GM12878 (cell line): ENCODE measurements around the gene CTNNA3. TPM values are rescaled to one million over a fixed set of nuclear protein-coding genes. Genes with fewer than 3 reads are reported as not detected.

Experiments used
- ATAC-seq: fragments of 200-7000 bp; cut with Tn5 transposase; 3 replicates; pipeline ENCODE4 v1.9.1; 2020; ENCODE audit warnings: mild to moderate bottlenecking, moderate library complexity
- BruUV-seq: library from RNA; stranded (reverse); fragments of 400-500 nt; replicated peaks from 2 replicates; lab custom pipeline; 2021; lab: Mats Ljungman, UMichigan
- CTCF ChIA-PET: fragments of 300-600 bp; sonication (Branson Sonifier 250); formaldehyde crosslinking; extraction: SDS; loops from one replicate; lab custom pipeline; 2021; ENCODE audit warnings: inconsistent platforms; lab: Yijun Ruan, JAX
- POLR2A ChIA-PET: fragments of 350-600 bp; formaldehyde crosslinking; extraction: SDS; loops from one replicate; lab custom pipeline; 2021; ENCODE audit warnings: inconsistent platforms; lab: Charles Lee
- RAD21 ChIA-PET: fragments of 300-600 bp; sonication (Branson Sonifier 250); formaldehyde crosslinking; loops from one replicate; lab custom pipeline; 2023; ENCODE audit warnings: antibody characterized with exemption; ENCODE audit not compliant: unreplicated experiment; lab: Charles Lee
- SMC1A ChIA-PET: fragments of 300-600 bp; sonication (Branson Sonifier 250); formaldehyde crosslinking; loops from one replicate; lab custom pipeline; 2023; ENCODE audit not compliant: unreplicated experiment, uncharacterized antibody; lab: Charles Lee
- DNase-seq: peaks from one replicate; pipeline ENCODE4 v3.0.0-alpha.2; 2011; ENCODE audit warnings: low read depth, low spot score
- FAIRE-seq: peaks from 3 replicates; lab custom pipeline; 2011; peaks lifted over from hg19 to GRCh38; lab: Jason Lieb, UNC
- H2AFZ ChIP-seq: 2 replicates; pipeline ENCODE4 v1.6.0; 2011; ENCODE audit warnings: low read depth, low read length, control low read depth; ENCODE audit not compliant: control insufficient read depth
- H3K27ac ChIP-seq: 2 replicates; pipeline ENCODE4 v1.5.1; 2011; ENCODE audit warnings: control low read depth; ENCODE audit not compliant: control insufficient read depth, insufficient read depth
- H3K27me3 ChIP-seq, 2 experiments: replicated peaks in 1 of 2; 2 replicates each; pipeline versions ENCODE4 v1.6.0 to v1.6.1; 2011; ENCODE audit warnings: low read length in 1 of 2; ENCODE audit not compliant: control insufficient read depth in 2 of 2, insufficient read depth in 2 of 2
- H3K36me3 ChIP-seq, 2 experiments: 2 replicates each; pipeline ENCODE4 v1.5.1; 2011; ENCODE audit warnings: low read length in 1 of 2; ENCODE audit not compliant: control insufficient read depth in 2 of 2, insufficient read depth in 2 of 2
- H3K4me1 ChIP-seq: 2 replicates; pipeline ENCODE4 v1.6.1; 2011; ENCODE audit warnings: mild to moderate bottlenecking, low read length, moderate library complexity, mixed read lengths; ENCODE audit not compliant: control insufficient read depth, insufficient read depth
- H3K4me2 ChIP-seq: 2 replicates; pipeline ENCODE4 v1.6.0; 2011; ENCODE audit warnings: control low read depth; ENCODE audit not compliant: control insufficient read depth, insufficient read depth
- H3K4me3 ChIP-seq: fragments of 200-600 bp; sonication (generic); 2 replicates; pipeline ENCODE4 v1.5.1; 2016
- H3K79me2 ChIP-seq: 2 replicates; pipeline ENCODE4 v1.6.0; 2011; ENCODE audit warnings: low read length; ENCODE audit not compliant: control insufficient read depth, insufficient read depth
- H3K9ac ChIP-seq: 2 replicates; pipeline ENCODE4 v1.8.0; 2011; ENCODE audit warnings: low read length, control low read depth, mixed read lengths; ENCODE audit not compliant: control insufficient read depth, insufficient read depth
- H3K9me3 ChIP-seq: replicated peaks from 3 replicates; pipeline ENCODE4 v1.5.1; 2011; ENCODE audit warnings: mild to moderate bottlenecking, low read length; ENCODE audit not compliant: control insufficient read depth, insufficient read depth
- H4K20me1 ChIP-seq: 2 replicates; pipeline ENCODE4 v1.6.0; 2011; ENCODE audit not compliant: control insufficient read depth, insufficient read depth
- ASH2L ChIP-seq: fragments of 300-600, 200-600 bp; sonication (generic); IDR thresholded peaks from 2 replicates; pipeline ENCODE4 v1.6.1; 2017; ENCODE audit warnings: low read depth, mild to moderate bottlenecking, borderline replicate concordance
- DPF2 ChIP-seq: fragments of 450-650 bp; IDR thresholded peaks from 2 replicates; pipeline ENCODE4 v1.6.1; 2017; ENCODE audit warnings: mild to moderate bottlenecking
- ESRRA ChIP-seq: IDR thresholded peaks from 2 replicates; pipeline ENCODE4 v1.6.1; 2012; ENCODE audit warnings: mild to moderate bottlenecking, low read length, improper control_type of control experiment
- HCFC1 ChIP-seq: fragments of 150-350 bp; IDR thresholded peaks from 2 replicates; pipeline ENCODE4 v1.6.1; 2014; ENCODE audit warnings: low read length
- MTA3 ChIP-seq: IDR thresholded peaks from 2 replicates; pipeline ENCODE4 v1.6.1; 2012; ENCODE audit warnings: low read length, inconsistent platforms, borderline replicate concordance
- MYC ChIP-seq: IDR thresholded peaks from 2 replicates; pipeline ENCODE4 v1.6.1; 2011; ENCODE audit warnings: mild to moderate bottlenecking, low read length, moderate library complexity, inconsistent platforms; ENCODE audit not compliant: insufficient read depth, insufficient replicate concordance, insufficient read length, severe bottlenecking
- NBN ChIP-seq: fragments of 450-650 bp; IDR thresholded peaks from 2 replicates; pipeline ENCODE4 v1.6.1; 2016
- NFXL1 ChIP-seq: fragments of 450-650 bp; IDR thresholded peaks from 2 replicates; pipeline ENCODE4 v1.6.1; 2017; ENCODE audit warnings: antibody characterized with exemption, mild to moderate bottlenecking, borderline replicate concordance
- NRF1 ChIP-seq: conservative IDR thresholded peaks from 2 replicates; pipeline ENCODE4 v1.6.1; 2011; ENCODE audit warnings: mild to moderate bottlenecking, low read depth, low read length, improper control_type of control experiment
- PAX5 ChIP-seq: IDR thresholded peaks from 2 replicates; pipeline ENCODE4 v1.6.1; 2011; ENCODE audit warnings: low read depth, low read length, borderline replicate concordance
- POLR2AphosphoS2 ChIP-seq: IDR thresholded peaks from 2 replicates; pipeline ENCODE4 v1.6.1; 2011; ENCODE audit warnings: low read depth, mild to moderate bottlenecking, low read length, improper control_type of control experiment, moderate library complexity
- RCOR1 ChIP-seq: conservative IDR thresholded peaks from 2 replicates; pipeline ENCODE4 v1.6.1; 2012; ENCODE audit warnings: low read depth, low read length, improper control_type of control experiment
- RFX5 ChIP-seq: IDR thresholded peaks from 2 replicates; pipeline ENCODE4 v1.6.1; 2011; ENCODE audit warnings: low read depth, low read length, improper control_type of control experiment
- RUNX3 ChIP-seq: IDR thresholded peaks from 2 replicates; pipeline ENCODE4 v1.6.1; 2012; ENCODE audit warnings: low read length, inconsistent platforms
- SMAD1 ChIP-seq: fragments of 450-650 bp; IDR thresholded peaks from 2 replicates; pipeline ENCODE4 v1.6.1; 2018; ENCODE audit warnings: mild to moderate bottlenecking, low read depth; ENCODE audit not compliant: partially characterized antibody
- TBL1XR1 ChIP-seq: IDR thresholded peaks from 2 replicates; pipeline ENCODE4 v1.6.1; 2012; ENCODE audit warnings: low read depth, low read length, improper control_type of control experiment
- TCF7 ChIP-seq: IDR thresholded peaks from 2 replicates; pipeline ENCODE4 v1.6.1; 2014; ENCODE audit warnings: antibody characterized with exemption, borderline replicate concordance
- WGBS: methylation state at CpG from one replicate; pipeline ENCODE4 v1.1.6; 2016; ENCODE audit warnings: low lambda C conversion rate; ENCODE audit not compliant: insufficient replicate concordance, insufficient coverage; ENCODE audit errors: missing lambda C conversion rate; 5-methylcytosine and 5-hydroxymethylcytosine counted together
- in situ Hi-C: fragments of 300-500 bp; cut with MboI; formaldehyde crosslinking; loops from 9 replicates; pipeline ENCODE4 v1.14.3; 2018; ENCODE audit warnings: mixed read lengths
- intact Hi-C: fragments of 100-400 bp; cut with micrococcal nuclease; formaldehyde crosslinking; loops from one replicate; pipeline ENCODE4 v1.14.2; 2022; ENCODE audit not compliant: unreplicated experiment
- polyA plus RNA-seq, 11 experiments: library from polyadenylated mRNA; depleted of rRNA in 4 of 11; unstranded in 6 of 11; stranded (reverse) in 5 of 11; fragments of >200 nt; fragmentation: Nextera tagmentation in 4 of 11; fragmentation: Illumina TruSeq in 1 of 11; extraction: Ambion mirVana in 4 of 11; extraction: Trizol in 1 of 11; gene quantifications; 1 replicate in 1 of 11; 2 replicates in 10 of 11; pipeline versions ENCODE4 v1.2.1 to v1.2.3, GENCODE V29; 2011 to 2016; ENCODE audit warnings: inconsistent platforms in 2 of 11, missing spikeins in 2 of 11, low read depth in 1 of 11
- total RNA-seq, 4 experiments: library from RNA; depleted of rRNA in 3 of 4; stranded (reverse); fragments of >200 nt in 3 of 4; fragmentation: Illumina TruSeq in 1 of 4; extraction: Trizol in 1 of 4; gene quantifications; 2 replicates each; pipeline versions ENCODE4 v1.2.1 to v1.2.3, GENCODE V29; 2013 to 2021
- TF ChIP-seq, protein P1 (sequence below): IDR thresholded peaks from 2 replicates; pipeline ENCODE4 v1.6.1; 2012; ENCODE audit warnings: low read length, inconsistent platforms
- TF ChIP-seq, protein P2 (sequence below): fragments of 450-650 bp; IDR thresholded peaks from 2 replicates; pipeline ENCODE4 v1.6.1; 2017; ENCODE audit warnings: antibody characterized with exemption, mild to moderate bottlenecking, moderate library complexity
- TF ChIP-seq, protein P3 (sequence below): fragments of 150-350 bp; IDR thresholded peaks from 2 replicates; pipeline ENCODE4 v1.6.1; 2016; ENCODE audit warnings: low read depth, low read length

Gene CTNNA3
- total and polyA plus RNA-seq, 10 of the 15 experiments (the other 5 are each of a cell fraction or from before 2014, with no cell fraction given): under 0.01 to 4.5 (median 0.22) TPM; not detected in 2

DNA sequence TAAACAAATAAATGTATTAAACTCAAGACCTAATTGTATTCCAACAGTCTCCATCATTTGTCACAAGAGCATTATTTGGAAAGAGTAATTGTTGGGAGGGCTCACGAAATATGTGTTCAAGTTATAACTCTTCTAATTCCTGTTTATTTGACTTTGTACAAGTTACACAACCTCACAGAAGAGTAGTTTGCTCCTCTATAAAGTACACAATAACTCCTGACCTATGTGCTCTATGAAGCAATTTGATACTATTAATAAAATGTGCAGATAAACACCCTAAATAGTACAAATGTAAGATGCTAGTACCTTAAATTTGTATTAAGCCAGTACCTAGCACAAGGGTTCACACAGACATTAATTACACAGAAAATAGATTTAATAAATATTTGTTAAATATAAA, 484.3 kb downstream of the CTNNA3 start:
- CTCF ChIA-PET: interaction anchor here (0.6 to 0.7 kb wide), 2 partner anchors 605 to 995 kb away, joined by 3 read pairs; no protein-coding TSS in a partner anchor
- Histone ChIP-seq H3K79me2 (no peaks in the 10 kb centered on the region), H3K27me3 (no peaks in the 10 kb centered on the region), H3K4me1 (no peaks in the 10 kb centered on the region), H2AFZ (no peak overlapping the region), H3K27ac (no peak overlapping the region), H3K36me3 (no peaks in the 10 kb centered on the region), H3K4me2 (no peak overlapping the region), H3K4me3 (no peak overlapping the region), H3K9ac (no peak overlapping the region), H3K9me3 (no peaks in the 10 kb centered on the region), H4K20me1 (no peaks in the 10 kb centered on the region)
- SMC1A ChIA-PET: interaction anchor here (1.4 kb wide), 1 partner anchor 9 kb away, joined by 4 read pairs; no protein-coding TSS in a partner anchor
- DNase-seq: no peak
- no peak for FAIRE-seq
- RAD21 ChIA-PET: interaction anchor here (0.7 kb wide), 1 partner anchor 70 kb away, joined by 3 read pairs; no protein-coding TSS in a partner anchor
- BruUV-seq: no TSS peak
- 0% methylated on average over 1 of the region's 1 CpG for WGBS
- in situ Hi-C loops (no loop called here), intact Hi-C loops (no loop called here)
- TF ChIP-seq NFXL1 (no peak), NBN (no peak), ESRRA (no peak), SMAD1 (no peak), MTA3 (no peak), RCOR1 (no peak), POLR2AphosphoS2 (no peak), PAX5 (no peak), MYC (no peak), NRF1 (no peak), TCF7 (no peak), HCFC1 (no peak), TBL1XR1 (no peak), DPF2 (no peak), RUNX3 (no peak), RFX5 (no peak), ASH2L (no peak)
- TF ChIP-seq, protein P1, sequence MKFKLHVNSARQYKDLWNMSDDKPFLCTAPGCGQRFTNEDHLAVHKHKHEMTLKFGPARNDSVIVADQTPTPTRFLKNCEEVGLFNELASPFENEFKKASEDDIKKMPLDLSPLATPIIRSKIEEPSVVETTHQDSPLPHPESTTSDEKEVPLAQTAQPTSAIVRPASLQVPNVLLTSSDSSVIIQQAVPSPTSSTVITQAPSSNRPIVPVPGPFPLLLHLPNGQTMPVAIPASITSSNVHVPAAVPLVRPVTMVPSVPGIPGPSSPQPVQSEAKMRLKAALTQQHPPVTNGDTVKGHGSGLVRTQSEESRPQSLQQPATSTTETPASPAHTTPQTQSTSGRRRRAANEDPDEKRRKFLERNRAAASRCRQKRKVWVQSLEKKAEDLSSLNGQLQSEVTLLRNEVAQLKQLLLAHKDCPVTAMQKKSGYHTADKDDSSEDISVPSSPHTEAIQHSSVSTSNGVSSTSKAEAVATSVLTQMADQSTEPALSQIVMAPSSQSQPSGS: no peak
- TF ChIP-seq, protein P2, sequence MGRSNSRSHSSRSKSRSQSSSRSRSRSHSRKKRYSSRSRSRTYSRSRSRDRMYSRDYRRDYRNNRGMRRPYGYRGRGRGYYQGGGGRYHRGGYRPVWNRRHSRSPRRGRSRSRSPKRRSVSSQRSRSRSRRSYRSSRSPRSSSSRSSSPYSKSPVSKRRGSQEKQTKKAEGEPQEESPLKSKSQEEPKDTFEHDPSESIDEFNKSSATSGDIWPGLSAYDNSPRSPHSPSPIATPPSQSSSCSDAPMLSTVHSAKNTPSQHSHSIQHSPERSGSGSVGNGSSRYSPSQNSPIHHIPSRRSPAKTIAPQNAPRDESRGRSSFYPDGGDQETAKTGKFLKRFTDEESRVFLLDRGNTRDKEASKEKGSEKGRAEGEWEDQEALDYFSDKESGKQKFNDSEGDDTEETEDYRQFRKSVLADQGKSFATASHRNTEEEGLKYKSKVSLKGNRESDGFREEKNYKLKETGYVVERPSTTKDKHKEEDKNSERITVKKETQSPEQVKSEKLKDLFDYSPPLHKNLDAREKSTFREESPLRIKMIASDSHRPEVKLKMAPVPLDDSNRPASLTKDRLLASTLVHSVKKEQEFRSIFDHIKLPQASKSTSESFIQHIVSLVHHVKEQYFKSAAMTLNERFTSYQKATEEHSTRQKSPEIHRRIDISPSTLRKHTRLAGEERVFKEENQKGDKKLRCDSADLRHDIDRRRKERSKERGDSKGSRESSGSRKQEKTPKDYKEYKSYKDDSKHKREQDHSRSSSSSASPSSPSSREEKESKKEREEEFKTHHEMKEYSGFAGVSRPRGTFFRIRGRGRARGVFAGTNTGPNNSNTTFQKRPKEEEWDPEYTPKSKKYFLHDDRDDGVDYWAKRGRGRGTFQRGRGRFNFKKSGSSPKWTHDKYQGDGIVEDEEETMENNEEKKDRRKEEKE: no peak
- TF ChIP-seq, protein P3, sequence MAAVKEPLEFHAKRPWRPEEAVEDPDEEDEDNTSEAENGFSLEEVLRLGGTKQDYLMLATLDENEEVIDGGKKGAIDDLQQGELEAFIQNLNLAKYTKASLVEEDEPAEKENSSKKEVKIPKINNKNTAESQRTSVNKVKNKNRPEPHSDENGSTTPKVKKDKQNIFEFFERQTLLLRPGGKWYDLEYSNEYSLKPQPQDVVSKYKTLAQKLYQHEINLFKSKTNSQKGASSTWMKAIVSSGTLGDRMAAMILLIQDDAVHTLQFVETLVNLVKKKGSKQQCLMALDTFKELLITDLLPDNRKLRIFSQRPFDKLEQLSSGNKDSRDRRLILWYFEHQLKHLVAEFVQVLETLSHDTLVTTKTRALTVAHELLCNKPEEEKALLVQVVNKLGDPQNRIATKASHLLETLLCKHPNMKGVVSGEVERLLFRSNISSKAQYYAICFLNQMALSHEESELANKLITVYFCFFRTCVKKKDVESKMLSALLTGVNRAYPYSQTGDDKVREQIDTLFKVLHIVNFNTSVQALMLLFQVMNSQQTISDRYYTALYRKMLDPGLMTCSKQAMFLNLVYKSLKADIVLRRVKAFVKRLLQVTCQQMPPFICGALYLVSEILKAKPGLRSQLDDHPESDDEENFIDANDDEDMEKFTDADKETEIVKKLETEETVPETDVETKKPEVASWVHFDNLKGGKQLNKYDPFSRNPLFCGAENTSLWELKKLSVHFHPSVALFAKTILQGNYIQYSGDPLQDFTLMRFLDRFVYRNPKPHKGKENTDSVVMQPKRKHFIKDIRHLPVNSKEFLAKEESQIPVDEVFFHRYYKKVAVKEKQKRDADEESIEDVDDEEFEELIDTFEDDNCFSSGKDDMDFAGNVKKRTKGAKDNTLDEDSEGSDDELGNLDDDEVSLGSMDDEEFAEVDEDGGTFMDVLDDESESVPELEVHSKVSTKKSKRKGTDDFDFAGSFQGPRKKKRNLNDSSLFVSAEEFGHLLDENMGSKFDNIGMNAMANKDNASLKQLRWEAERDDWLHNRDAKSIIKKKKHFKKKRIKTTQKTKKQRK: no peak
- ATAC-seq: no peak
- POLR2A ChIA-PET: no interaction called here
